Activated CD4-positive, alpha-beta T cell treated with anti-CD3 and anti-CD28 coated beads, Interleukin-2, Interleukin-4, amounts not matched to agents 100 ng/mL and 50 ng/mL, durations not matched to agents 16 hours and 8 hours (primary cell): ENCODE results near the gene ABHD14A.

Source experiments
- DNase-seq: peaks from one replicate; pipeline ENCODE4 v3.0.0-alpha.2; 2020; ENCODE audit warnings: low spot score

ABHD14A gene

DNA sequence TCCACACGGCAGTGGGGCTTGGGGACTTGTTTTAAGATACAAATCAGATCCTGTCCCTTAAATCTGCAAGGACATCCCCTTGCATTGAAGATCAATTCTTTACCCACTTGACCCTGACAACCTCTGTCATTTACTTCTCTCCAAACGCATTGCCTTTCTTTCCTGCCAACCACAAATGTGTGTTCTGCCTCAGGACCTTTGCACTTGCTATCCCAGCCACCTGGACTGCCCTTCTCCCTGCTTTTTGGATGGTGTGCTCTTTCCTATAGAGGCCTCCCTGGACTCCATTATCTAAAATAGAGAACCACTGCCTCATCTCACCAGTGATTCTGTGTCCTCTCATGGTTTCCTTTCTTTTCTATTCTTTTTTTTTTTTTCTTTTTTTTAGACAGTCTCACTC, 22.3 kb downstream of the ABHD14A start:
- no peak for DNase-seq

DNA sequence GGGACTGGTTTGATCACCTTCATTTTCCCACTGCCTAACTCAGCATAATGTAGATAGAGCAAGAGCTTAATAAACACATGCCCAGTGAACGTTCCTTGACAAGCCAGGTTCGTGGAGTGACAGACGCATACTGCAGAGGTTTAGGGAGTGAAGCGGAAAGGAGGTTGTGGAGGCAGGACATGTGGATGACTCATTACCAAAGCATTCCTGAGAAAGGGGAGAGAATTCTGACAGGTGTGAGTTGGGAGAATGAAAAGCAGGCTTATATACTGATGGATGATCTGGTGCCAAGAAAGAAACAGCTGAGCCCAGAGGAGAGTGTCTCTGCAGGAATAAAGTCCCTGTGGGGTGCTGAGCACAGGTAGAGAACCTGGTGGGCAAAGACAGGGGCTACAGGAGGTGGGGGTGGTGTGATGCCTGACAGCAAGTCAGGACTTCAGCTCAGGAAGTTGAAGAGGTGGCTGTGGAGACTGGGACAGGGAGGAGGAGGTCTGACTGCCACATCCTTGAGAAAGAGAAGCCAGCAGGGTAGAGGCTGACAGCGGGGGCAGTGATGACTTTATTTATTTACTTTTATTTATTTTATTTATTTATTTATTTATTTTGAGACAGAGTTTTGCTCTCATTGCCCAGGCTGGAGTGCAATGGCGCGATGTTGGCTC, 23.2 kb downstream of the ABHD14A start:
- no peak for DNase-seq

DNA sequence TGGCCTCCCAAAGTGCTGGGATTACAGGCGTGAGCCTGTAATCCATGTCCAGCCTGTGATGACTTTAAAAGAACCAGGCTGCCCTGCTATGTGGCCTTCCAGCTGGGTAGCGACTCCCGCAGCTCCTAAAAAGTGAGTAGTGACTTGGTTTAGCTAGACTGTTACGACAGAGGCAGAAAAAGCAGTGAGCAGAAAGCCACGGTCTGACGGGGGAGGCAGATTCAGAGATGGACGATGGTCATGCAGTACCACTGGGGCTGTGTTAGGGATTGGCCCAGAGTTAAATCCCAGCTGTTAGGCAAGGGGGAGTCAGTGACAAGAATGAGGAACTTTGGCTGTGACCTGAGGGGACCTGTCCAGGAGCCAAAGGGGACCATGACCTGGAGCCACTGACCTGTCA, 23.9 kb downstream of the ABHD14A start:
- DNase-seq, result no peak

DNA sequence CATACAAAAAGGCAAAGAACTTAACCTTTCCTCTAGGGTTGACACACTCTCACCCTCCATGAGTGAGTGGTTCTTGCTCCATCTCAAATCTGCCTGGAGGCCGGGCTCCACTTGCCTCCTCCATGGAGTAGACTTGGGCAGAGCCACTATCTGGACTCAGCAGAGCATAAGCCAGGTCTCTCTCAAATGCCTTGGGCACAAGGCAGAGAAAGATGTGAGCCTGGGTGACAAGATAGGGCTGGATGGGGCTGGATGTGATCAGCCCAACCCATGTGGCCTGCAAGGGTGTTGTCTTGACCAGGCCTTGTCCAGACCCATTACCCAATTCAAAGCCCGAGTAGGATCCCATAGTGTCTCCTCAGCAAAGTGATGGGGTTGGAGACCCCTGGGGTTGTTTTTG, 25.0 kb downstream of the ABHD14A start:
- no peak for DNase-seq

DNA sequence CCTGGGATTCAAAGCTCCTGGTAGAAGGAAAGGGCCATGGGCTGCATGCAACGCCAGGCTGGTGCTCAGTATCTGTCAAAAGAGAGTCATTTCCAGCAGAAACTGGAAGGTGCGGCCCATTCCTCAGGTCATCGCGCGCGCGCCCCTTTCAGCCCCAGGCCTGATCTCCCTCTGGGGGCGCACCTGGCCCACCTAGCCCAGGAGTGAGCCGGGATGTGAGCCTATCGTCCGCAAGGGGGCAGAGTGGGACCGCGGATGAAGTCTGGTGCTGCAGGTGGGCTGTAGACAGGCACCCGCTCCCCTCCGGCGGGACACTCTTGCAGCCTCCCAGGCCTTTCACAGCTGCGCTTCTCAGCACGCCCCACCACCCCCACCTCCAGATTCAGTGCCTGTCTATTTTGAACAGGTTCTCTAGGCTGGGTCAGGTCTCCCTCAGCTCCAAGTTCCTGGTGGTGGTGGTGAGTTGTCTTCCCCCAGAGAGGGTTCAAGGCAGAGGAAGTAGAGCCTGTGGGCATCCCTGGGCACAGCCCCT, 26.6 kb downstream of the ABHD14A start:
- DNase-seq, result peak; percentile 79

DNA sequence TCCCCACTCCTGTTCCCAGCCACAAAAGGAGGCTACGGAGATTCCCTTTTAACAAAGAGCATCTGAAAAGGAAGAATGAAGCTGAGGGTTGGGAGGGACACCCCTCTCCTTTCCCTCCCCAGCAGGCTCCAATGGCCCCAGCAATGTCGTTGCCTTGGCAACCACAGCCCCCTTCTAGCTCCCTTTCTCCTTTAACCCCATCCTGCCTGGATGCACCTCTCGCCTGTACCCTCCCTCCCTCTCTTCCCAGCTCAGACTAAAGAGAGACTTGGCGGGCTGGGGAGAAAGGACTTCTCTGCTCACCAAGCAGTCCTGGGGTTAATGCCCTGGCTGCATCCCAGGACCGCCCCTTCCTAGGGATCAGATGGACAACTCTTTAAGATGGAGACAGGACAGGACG, 27.9 kb downstream of the ABHD14A start:
- DNase-seq, result no peak

DNA sequence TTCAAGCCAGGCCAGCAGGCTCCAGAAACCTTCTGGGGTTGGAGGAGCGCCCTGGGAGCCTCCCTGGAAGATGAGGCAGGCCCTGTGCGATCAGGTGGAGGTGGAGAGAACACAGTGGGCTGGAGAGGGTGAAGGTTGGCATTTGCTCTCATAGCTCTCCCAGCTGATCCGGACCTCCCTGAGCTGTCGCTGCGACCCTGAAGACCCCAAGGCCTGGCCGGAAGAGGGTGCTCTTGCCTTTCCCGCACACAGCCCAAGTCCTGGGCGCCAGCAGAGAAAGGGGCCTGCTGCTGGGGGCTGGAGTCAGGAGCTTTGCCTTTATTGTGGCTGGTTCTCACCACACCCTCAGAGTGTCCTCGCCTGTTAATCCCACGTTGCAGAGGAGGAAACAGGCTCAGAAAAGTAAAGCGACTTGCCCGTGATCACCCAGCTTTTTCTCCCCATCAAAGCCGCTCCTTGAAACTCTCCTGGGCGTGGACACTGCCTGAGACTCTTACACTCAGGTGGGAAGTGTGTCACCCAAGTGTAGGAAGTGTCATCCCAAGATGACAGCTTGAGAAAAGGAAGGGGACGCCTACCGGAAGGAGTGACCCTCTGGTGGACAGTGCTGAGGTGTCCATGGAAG, 29.4 kb downstream of the ABHD14A start:
- DNase-seq, result no peak

DNA sequence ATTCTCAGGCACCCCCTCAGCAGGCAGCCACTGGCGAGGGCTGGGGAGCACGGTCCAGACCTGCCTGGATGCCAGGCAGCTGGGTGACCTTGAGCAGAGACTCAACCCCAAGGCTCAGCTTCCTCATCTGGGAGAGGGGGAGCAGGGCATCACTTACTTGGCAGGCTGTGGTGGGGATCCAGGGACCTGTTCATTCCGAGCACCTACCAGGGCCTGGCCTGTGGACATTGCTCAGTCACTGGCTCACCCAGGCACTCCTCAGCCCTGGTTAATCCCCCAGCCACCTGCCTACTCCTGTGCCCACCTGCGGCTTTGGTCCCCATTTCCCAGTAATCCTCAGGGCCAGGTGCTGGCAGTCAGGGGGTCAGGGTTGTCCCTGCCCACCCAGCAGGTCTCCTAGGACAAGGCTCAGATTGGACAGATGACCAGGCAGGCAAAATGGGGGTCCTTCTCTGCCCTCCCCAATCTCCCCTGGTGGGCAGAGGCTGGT, 30.1 kb downstream of the ABHD14A start:
- no peak for DNase-seq

DNA sequence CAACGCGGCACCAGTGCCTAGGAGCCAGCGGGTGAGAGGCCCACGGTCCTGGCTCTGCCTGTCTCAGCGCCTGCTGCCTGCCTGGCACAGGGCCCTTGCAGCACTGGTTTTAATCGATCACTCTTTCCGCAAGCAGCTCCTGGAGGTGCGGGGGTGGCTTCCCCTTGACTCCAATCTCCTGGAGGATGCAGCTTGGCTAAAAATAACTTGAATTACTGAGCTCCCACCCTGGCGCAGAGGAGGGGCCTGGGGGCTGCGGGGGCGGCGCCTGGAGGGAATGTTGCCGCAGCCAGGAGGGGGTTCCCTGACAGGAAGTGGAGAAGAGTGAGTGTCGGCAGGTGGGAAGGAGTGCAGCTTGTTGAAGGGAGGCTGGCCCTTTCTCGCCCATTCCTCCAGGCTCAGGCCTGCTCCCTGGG, 30.7 kb downstream of the ABHD14A start:
- DNase-seq, result no peak

DNA sequence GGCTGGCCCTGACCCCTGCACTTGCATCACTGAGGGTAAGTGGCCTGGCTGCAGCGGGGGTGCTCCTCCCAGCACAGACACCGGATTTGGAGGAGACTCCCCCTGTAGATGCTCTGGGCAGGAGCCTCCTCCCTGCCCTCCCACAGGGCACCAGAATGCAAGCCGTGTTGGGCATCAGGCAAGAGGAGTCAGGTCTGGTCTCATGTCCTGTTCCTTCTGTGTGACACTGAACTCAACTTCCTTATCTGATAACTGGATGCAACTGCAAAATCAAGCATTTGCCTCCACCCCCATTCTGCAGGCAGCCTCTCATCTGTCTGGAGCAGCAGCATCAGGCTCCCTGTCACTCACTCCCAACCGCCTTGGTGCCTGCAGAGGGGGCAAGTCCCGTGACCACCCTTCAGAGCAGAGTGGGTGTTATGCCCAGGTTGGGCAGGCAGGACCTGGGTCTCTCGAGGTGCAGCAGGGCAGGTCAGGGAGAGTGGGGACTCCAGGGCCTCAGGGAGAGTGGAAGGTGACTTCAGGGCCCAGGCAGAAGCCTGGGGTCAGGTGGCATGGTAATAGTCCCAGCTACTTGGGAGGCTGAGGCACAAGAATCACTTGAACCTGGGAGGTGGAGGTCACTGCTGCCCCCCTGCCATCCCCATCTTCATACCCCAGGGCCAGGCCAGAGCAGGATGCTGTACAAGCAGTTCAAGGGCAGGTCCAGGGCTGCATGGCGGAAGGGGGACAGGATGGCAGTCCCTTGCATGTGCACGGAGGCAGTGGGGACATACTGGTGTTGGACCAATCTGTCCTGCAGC, 31.4 kb downstream of the ABHD14A start:
- DNase-seq, result no peak

DNA sequence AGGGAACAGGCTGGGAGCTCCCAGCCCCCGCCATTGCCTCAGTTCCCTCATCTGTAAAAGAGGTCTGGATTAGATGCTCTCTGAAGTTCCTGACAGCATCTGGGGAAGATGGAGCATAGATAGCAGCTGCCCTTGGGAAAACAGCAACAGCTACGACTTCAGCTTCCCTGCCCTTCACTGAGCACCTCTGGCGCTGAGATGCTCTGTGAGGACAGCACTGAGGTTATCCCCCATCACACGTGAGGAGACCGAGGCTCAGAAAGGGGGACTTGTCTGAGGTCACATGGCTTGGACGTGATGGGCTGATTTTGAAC, 31.9 kb downstream of the ABHD14A start:
- DNase-seq, result no peak

DNA sequence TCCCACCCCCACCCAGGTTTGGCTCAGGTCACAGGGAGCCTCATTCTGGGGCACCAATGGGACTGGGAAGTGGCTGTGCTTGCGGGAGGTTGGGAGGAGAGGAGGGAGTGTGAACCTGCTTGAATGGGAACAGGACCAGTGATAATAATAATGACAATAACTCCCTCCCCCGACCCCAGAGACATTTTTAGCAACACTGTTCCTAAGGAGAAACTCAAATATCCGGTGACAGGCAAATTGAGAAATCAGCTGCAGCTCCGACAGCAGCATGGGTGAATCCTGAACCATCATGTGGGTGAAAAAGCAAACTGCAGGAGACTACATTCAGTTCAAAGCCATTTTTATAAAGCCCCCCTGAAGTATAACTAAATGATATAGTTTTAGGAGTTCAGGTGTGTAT, 32.4 kb downstream of the ABHD14A start:
- DNase-seq, result no peak

DNA sequence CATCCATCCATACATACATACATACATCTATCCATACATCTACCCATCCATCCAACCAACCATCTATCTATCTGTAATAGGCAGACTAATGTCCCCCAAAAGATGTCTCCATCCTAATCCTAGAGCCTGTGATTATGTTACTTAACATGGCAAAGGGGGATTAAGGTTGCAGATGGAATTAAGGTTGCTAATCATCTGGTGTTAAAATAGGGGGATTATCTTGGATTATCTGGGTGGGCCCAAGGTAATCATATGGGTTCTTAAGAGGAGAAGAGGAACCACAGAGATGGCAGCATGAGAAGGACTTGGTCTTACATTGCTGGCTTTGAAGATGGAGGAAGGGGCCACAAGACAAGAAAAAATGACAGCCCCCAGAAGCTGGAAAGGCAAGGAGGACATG, 35.6 kb downstream of the ABHD14A start:
- DNase-seq, result no peak

DNA sequence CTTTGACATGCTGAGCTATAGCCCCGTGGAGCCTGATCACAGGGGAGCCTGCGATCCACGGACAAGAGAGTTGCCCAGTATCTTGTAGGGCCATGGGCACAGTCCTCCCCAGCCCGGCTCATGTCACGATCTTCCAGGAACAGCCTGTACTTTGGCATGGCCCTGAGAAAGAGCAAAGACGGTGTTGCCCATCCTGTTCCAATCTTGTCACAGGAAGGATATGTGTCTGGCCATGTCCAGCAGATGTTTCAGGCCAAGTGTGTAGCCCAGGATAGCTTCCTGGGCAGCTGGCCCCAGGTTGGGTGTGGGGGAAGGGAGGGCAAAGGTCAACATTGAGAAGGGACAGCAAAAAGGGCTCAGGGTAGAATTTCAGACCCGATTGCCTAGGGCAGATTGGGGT, 37.8 kb downstream of the ABHD14A start:
- DNase-seq, result no peak

DNA sequence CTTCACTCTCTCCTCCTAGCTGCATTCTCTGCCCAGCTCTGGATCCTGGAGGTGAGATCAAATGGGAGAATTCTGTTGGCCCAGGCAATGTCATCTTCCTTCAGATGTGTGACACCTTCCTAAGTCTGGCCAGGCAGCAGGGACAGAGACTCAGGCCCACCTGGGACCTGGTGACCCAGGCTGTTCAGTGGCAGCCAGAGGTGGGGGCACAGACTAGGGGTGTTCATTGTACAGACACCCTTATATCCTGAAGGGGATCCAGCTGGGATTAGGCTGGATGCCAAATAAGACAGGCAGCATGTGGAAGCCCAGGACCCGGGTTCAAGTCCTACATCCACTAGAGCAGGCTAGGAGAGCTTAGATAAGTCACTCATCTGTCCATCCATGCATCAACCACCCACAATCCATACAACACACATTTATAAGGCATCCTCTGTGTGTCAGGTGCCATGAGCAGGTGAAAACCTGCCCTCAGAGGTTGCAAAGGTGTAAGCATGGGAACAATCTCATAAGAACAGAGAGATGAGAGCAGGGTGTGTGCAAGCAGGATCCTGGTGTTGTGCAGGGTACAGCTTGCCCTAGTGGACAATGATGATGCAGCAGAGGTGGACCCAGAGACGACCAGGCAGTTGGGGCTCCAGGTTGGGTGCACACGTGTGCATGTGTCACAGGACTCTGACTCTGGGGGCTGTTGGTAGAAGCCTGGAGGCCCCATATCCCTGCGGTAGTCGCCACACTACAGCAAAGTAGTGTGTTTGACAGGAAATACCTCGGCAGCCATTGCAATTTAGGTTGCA, 39.1 kb downstream of the ABHD14A start:
- DNase-seq, result no peak

DNA sequence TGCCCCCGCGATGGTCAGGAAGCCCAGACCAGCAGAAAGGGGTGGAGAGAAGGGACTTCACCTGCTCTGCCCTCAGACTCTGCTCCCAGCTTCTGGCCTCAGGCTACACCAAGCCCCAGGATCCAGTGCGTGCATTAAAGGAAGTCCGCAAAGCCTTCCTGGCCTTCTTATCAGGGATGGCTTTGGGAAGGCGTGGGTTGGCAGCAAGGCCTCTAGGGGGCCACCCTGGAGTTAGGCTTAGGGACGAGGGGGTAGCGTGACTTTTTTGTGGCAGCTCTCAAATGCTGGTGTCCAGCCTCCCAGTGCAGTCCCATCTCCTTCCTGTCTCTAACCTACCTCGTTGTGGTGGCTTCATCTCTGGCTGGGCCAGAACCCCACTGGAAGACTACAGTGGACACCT, 39.7 kb downstream of the ABHD14A start:
- no peak for DNase-seq

DNA sequence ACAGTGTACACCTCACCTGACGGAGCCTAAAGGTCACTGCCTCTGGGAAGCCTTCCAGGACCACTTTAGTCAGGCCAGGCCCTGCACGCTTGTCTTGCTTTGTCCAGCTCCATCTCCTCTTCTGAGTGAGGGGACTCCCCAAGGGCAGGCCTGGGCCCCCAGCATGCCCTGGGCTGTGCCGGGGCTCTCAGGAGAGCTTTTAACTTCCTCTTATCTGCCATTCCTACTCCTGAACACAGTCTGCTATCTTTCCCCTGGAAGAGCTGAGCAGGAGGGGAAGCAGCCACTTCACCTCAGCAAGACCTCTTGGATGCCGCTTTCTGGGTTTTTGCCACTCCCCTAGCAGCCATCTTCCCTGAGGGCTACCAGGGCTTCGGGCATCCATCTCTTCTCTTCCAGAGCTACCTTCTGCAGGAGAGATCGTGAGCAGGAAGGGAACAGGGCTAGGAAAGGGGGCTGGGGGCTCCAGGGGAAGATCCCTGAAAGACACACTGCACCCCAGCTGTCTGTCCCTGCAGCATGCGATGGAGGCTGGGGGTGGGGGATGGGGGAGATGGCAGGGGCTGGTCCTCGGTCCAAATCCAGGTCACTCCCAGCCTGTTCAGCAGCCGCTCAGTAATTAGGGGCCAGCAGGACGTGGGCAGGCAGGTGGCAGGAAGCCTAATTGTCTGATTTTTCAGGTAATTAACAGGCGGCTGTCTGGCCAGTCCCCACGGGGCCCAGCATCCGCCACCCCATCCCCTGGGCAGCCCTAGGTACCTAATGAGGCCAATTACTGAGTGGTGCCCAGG, 40.8 kb downstream of the ABHD14A start:
- no peak for DNase-seq

DNA sequence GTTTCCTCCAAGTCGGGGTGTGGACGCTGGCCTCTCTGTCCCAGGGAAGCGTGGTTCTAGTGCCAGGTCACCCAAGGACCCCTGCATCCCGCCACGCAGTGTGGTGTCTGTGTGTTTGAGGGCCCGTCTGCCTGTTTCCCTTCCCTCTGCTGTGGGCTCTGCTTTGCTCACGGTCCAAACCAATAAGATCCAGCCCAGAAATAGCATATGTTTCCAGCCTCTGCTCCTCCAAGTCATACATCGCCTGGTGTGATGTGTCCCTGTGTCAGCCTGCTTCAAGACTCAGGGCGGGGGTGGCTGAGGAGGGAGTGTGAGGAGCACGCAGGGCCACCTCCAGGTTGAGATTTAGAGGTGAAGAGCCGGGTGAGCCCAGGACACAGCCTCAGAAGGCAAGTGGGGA, 42.7 kb downstream of the ABHD14A start:
- no peak for DNase-seq

DNA sequence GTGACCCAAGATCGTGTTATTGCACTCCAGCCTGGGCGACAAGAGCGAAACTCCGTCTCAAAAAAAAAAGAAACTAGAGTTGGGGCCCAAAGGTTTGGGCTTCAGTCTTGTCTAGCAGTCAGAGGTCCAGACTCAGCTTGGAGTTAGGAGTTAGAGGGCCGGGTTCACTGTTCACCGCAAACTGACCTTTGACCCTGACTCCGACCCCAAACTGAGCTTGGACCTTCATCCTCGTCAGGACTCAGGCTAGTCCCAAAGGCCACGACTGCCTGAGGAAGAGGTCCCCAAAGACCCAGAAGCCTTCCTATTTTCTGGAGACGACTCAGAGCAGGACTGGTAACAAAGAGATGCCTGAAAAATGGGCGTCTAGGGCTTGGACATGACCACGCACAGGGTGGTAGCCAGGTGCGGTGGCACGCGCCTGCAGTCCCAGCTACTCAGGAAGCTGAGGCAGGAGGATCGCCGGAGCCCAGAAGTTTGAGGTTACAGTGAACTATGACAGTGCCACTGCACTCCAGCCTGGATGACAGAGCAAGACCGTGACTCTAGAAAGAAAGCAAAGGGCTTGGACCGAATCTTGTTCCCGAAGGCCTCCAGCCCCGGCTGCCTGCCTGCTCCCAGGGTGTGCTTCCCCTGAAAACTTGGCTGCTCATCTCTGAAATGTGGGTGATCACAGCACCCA, 43.6 kb downstream of the ABHD14A start:
- no peak for DNase-seq

DNA sequence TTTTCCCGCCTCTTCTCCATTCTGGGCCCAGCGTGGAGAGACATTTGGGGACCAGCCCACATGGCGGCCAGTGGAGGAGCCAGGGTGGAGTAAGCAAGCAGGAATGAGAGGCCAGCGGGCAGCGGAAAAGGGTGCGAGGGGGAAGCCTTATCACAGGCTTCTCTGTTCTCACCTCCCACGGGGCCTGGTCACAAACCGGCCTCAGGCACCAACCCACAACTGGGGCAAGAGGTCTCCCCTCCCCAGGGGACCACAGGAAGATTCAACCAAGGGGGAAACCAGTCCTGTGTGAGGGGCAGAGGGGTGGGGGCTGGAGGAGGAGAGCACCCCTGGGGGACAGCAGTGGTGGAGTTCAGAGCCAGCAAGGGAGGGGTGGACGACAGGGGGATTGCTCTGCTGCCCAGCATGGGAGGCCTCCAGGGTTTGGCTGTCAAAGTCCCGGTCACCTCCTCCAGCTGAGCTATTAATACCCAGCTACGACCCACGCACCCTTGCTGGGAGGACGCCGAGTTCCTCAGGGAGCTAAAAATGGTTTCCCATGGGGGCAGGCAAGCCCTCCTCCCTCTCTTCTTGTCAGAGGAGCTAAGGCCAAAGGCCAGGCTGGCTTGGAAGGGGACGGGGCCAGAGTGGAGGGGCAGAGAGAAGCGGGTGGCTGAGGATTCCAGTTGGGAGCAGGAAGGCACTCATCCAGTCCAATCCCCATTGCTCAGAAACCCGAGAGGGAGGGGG, 44.7 kb downstream of the ABHD14A start:
- no peak for DNase-seq
